Stimulated activated memory B cell treated with anti-CD40 and anti-IgM and Interleukin-4, amounts not matched to agents 10 μg/mL and 1 μg/mL and 100 μg/mL, for 72 hours (primary cell): Measurements from ENCODE around the gene PRSS38.
"Not testable (repeated sequence)": the region's sequence is repeated elsewhere in the genome, so short reads cannot be mapped to it uniquely, and the experiment has no call there.

ENCODE experiments used
- ATAC-seq: fragments of 150-1000 bp; cut with Tn5 transposase; 2 replicates; pipeline ENCODE4 v1.10.0; 2021
- H3K27ac Mint-ChIP-seq: one replicate; pipeline ENCODE4 v1.8.0; 2022; ENCODE audit warnings: mild to moderate bottlenecking, mixed read lengths
- H3K27me3 Mint-ChIP-seq: one replicate; pipeline ENCODE4 v1.8.0; 2022; ENCODE audit warnings: mixed read lengths
- H3K36me3 Mint-ChIP-seq: one replicate; pipeline ENCODE4 v1.8.0; 2022; ENCODE audit warnings: mixed read lengths
- H3K4me1 Mint-ChIP-seq: one replicate; pipeline ENCODE4 v1.8.0; 2022; ENCODE audit warnings: mixed read lengths
- H3K4me3 Mint-ChIP-seq: one replicate; pipeline ENCODE4 v1.8.0; 2022; ENCODE audit warnings: mild to moderate bottlenecking, moderate library complexity, mixed read lengths
- H3K9me3 Mint-ChIP-seq: one replicate; pipeline ENCODE4 v1.8.0; 2022; ENCODE audit warnings: mixed read lengths

Gene PRSS38

DNA sequence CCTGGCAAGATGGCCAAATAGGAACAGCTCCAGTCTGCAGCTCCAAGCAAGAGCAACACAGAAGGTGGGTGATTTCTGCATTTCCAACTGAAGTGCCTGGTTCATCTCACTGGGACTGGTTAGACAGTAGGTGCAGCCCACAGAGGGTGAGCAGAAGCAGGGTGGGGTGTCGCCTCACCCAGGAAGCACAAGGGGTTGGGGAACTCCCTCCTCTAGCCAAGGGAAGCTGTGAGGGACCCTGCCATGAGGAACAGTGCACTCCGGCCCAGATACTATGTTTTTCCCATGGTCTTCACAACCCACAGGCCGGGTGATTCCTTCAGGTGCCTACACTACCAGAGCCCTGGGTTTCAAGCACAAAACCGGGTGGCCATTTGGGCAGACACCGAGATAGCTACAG, 56.4 kb downstream of the PRSS38 start:
- H3K27me3 Mint-ChIP-seq, result peaks cover 62% of the 10 kb centered on the region
- not testable (repeated sequence) for ATAC-seq, H3K4me1 Mint-ChIP-seq, H3K27ac Mint-ChIP-seq, H3K9me3 Mint-ChIP-seq, H3K36me3 Mint-ChIP-seq, H3K4me3 Mint-ChIP-seq

DNA sequence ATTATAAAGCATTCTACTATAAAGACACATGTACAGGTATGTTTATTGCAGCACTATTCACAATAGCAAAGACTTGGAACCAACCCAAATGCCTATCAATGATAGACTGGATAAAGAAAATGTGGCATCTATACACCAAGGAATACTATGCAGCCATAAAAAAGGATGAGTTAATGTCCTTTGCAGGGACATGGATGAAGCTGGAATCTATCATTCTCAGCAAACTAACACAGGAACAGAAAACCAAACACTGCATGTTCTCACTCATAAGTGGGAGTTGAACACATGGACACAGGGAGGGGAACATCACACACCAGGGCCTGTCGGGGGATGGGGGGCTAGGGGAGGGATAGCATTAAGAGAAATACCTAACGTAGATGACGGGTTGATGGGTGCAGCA, 62.3 kb downstream of the PRSS38 start:
- not testable (repeated sequence) for H3K4me3 Mint-ChIP-seq, H3K4me1 Mint-ChIP-seq, H3K36me3 Mint-ChIP-seq, ATAC-seq, H3K27ac Mint-ChIP-seq, H3K9me3 Mint-ChIP-seq
- H3K27me3 Mint-ChIP-seq, result peaks cover 34% of the 10 kb centered on the region

DNA sequence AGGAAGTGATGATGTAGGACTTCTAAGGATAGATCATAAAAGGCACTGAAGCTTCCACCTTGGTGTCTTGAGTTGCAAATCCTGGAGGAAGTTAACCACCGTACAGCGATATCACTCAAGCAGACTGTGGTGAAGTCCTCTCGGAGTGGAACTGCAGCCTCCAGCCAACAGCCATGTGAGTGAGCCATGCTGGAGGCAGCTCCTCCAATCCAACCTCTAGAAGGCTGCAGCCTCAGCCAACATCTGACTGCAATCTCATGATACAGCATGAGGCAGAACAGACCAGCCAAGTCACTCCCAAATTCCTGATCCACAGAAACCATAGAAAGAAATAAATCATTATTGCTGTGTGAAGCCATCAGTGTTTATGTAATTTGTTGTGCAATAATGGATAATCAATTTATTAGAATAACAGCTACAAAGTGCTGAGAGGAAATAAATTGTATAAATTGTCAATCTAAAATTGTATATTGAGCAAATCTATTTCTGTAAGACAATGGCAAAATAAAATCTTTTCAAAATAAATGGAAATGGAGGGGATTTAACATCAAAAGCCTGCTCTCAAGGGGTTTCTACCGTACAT, 65.0 kb downstream of the PRSS38 start:
- Mint-ChIP-seq H3K27me3 (peaks cover 9% of the 10 kb centered on the region), H3K27ac (no peak overlapping the region), H3K4me1 (peaks cover 4% of the 10 kb centered on the region), H3K9me3 (peaks cover 3% of the 10 kb centered on the region), H3K36me3 (no peaks in the 10 kb centered on the region), H3K4me3 (no peak overlapping the region)
- ATAC-seq, result no peak

DNA sequence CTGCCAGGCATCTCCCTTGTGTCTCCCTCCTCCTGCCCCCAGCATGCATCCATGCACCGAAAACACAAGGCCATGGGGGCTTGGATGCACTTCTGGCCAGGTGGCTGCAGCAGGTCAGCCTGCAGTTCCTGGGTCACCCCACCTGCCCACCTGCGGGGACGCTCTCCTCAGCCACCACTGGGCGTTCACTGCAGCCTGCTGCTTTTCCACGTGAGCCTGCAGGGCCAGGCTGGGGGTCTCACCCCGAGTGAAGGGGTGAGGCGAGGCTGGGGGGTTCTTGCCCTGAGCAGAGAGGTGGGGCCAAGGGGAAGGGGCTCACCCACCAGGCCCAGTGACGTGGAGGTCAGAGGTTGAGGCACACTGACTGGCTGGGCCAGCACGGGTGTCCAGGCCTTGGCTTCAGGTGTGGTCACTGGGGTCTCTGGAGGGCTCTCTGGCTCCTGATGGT, 67.6 kb downstream of the PRSS38 start:
- Mint-ChIP-seq H3K27me3 (peaks cover 10% of the 10 kb centered on the region), H3K4me1 (peaks cover 9% of the 10 kb centered on the region), H3K9me3 (no peaks in the 10 kb centered on the region), H3K4me3 (no peak overlapping the region), H3K36me3 (no peaks in the 10 kb centered on the region), H3K27ac (no peak overlapping the region)
- ATAC-seq, result no peak

DNA sequence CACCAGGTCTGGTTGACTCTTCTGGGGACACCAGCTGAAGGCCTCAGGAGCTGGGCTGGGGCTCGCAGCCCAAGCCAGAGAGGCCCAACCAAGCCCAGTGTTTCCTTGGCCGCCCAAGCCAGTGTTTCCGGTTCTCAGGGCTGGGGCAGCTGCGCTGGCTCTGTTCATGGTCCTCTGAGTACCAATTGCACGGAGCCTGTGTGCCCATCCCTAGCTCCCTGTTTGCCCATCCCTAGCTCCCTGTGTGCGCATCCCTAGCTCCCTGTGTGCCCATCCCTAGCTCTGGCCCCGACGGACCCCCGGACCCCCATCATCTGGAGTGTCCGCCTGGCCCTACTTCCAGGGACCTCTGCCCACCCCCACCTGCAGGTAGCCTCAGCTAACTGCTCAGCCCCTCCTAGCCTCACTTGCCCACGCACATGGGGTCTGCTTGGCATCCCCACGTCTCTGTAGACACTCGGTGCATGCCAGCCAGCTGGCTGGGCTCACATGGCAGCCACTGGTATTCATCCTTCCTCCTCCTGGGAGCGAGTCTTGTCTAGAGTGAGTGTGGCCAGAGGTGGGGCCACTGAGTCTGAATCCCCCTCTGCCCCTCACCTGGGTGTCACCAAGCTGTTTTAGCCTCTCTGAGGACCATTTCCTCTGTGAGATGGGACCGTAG, 68.3 kb downstream of the PRSS38 start:
- Mint-ChIP-seq H3K4me1 (peaks cover 9% of the 10 kb centered on the region), H3K9me3 (no peaks in the 10 kb centered on the region), H3K27me3 (peaks cover 10% of the 10 kb centered on the region), H3K27ac (no peak overlapping the region), H3K36me3 (no peaks in the 10 kb centered on the region), H3K4me3 (no peak overlapping the region)
- no peak for ATAC-seq

DNA sequence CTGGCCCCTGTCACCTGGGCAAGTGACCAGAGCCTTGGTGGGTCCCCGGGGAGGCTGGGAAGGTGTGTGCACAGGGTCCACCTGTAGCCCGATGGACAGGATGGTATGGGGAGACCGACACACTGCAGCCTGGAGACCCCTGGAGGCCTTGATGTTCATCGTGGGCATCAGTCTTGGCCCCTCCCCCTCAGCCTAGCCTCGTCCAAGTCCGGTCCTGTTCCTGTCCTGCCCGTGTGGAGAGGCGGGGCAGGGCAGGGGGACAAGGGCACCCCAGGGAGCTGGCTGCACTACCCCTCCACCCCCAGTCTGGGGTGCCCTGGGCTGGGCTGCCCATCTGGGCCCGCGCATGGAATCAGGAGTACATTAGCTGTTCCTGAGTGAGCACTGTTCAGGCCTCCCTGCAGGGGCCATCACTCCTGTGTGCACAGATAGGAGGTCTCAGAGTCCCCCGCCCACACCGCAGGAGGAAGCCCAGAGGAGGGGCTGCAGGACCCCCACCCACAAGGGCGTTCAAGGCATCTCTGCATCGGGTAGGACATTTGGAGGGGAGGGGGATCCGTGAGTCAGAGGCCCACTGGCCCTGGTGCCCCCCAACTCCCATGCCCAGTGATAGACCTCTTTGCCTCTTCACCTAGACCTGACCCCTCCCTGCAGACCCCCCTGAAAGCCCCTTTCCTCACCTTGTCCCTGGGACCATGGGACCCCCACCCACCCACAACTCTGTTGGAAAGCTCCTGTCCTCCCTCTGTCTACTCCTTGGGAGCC, 69.1 kb downstream of the PRSS38 start:
- peaks cover 10% of the 10 kb centered on the region for H3K27me3 Mint-ChIP-seq
- ATAC-seq, result no peak

DNA sequence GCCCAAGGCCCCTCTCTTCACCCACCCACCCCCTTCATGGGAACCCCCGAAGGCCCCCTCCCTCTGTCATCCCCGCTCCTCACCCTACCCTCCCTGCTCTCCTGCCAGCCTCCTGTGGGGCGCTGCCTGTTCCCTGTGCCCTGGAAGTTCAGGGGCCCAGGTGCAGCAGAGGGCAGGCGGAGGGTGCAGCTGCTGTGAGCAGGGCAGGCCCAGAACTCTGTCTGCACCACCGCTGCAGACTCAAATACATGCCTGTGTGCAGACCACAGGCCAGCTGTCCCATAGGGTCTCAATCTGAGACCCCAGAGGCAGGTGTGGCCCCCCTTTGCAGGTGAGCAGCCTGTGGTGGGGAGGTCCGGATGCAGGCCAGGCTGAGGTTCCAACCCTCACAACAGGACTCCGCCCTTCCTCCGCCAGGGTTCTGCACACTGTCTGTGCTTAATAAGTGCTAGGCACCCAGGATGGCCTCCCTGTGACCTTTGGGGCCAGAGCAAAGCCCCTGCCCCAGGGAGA, 69.7 kb downstream of the PRSS38 start:
- Mint-ChIP-seq H3K4me1 (peaks cover 9% of the 10 kb centered on the region), H3K27me3 (peaks cover 10% of the 10 kb centered on the region), H3K36me3 (no peaks in the 10 kb centered on the region), H3K27ac (no peak overlapping the region), H3K9me3 (no peaks in the 10 kb centered on the region), H3K4me3 (no peak overlapping the region)
- ATAC-seq, result no peak

More for the DNA sequence above, 69.1 kb downstream of the PRSS38 start:
- Mint-ChIP-seq H3K27ac (no peak overlapping the region), H3K4me1 (peaks cover 9% of the 10 kb centered on the region), H3K9me3 (no peaks in the 10 kb centered on the region), H3K4me3 (no peak overlapping the region), H3K36me3 (no peaks in the 10 kb centered on the region)

DNA sequence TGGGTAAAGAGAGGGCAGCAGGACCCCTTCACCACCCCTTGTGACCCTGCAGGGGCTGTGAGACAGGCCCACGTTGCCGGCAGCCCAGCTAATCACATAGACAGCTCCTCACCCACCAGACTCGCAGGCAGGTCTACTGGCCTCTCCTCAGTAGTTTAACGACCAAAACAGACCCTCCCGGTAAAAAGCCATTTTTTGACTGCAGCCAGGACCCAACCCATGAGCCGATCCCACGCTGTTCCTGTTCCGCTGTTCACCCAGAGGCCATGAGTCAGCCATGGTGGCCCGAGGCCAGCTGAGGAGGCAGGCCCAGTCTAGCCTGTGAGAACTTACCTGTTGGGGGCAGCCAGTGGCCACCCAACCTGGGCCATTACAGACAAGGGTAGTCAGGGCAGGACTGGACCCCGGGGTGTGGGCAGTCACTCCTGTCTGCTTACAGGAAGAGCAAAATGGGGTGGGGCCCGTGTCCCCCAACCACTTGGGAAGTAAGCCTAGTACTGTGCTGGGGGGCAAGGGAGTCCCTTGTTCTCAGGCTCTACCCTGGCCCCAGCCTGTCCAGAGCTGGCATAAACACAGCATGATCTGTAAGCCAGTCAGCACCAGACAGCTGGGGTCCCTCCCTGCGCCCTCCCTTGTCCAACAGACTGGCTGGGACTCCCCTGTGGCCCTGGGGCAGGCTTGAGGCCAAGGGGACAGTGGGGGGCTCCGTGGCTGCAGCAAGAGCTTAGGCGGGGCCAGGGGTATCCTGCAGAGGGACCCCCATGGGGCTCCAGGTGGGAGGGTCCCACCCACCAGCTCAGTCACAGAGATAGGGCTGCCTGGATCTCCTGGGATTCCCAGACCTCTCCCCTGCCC, 70.4 kb downstream of the PRSS38 start:
- Mint-ChIP-seq H3K27ac (no peak overlapping the region), H3K4me1 (peaks cover 9% of the 10 kb centered on the region), H3K36me3 (no peaks in the 10 kb centered on the region), H3K4me3 (no peak overlapping the region), H3K9me3 (no peaks in the 10 kb centered on the region), H3K27me3 (peaks cover 10% of the 10 kb centered on the region)
- ATAC-seq, result no peak

DNA sequence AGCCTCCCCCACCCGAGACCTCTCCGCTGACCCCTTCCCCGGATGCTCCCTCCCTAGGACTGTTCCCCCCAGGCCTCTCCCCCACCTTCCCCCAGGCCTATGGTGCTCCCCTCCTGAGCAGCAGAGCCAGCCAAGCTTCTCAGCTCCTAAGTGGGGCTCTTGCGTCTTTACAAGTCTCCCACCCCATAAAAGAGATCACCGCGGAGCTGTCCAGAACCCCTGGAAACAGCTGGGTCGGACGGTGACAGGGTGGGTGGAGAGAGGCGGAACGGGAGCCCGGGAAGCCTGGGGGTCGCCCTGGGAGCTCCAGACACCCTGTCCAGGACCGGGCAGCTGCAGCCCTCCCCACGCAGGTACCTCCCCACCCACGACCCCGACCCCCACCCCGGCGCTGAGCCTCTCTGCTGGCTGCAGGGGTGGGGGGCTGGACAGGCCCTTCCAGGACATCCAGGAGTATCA, 71.1 kb downstream of the PRSS38 start:
- no peaks in the 10 kb centered on the region for H3K9me3 Mint-ChIP-seq
- H3K4me1 Mint-ChIP-seq, result peaks cover 9% of the 10 kb centered on the region
- ATAC-seq, result no peak
- no peaks in the 10 kb centered on the region for H3K36me3 Mint-ChIP-seq
- H3K4me3 Mint-ChIP-seq, result no peak overlapping the region
- peaks cover 10% of the 10 kb centered on the region for H3K27me3 Mint-ChIP-seq
- H3K27ac Mint-ChIP-seq, result no peak overlapping the region

DNA sequence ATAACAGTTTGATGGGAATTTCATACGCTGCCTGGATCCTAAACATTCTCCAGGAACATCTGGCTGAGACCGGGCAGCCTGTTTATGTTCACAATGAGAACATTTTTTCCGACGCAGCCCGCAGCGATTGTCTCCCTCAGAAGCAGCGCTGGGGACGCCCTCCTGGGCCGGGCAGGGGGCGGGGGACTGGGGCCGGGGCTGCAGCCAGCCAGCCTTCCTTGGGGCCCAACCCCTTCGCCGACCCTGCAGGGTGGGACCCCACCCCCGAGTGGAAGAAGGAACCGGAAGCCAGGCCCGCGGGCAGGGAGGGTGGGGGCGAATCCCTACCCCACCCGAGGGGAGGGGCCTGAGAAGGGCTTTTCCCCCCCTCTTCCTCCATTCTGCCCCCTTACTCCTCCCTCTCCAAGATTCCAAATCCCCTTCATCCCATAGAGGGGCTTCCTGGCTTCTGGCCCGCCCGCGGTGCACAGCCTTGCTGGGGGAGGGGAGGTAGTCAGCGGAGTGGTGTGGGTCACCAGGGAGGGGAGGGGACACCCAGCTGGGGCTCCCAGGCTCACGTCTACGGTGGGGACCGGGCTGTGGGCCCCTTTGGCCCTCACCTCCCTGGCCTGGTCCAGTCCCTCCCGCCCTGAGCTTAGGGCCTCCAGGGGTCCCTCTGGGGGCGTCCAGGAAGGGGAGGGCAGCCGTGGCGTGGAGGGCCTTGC, 71.7 kb downstream of the PRSS38 start:
- no peak overlapping the region for H3K27ac Mint-ChIP-seq
- H3K27me3 Mint-ChIP-seq, result peaks cover 10% of the 10 kb centered on the region
- H3K4me1 Mint-ChIP-seq, result peaks cover 9% of the 10 kb centered on the region
- no peaks in the 10 kb centered on the region for H3K9me3 Mint-ChIP-seq
- peak; percentile 9 for ATAC-seq
- H3K4me3 Mint-ChIP-seq, result peak overlapping the region; percentile 77
- no peaks in the 10 kb centered on the region for H3K36me3 Mint-ChIP-seq

DNA sequence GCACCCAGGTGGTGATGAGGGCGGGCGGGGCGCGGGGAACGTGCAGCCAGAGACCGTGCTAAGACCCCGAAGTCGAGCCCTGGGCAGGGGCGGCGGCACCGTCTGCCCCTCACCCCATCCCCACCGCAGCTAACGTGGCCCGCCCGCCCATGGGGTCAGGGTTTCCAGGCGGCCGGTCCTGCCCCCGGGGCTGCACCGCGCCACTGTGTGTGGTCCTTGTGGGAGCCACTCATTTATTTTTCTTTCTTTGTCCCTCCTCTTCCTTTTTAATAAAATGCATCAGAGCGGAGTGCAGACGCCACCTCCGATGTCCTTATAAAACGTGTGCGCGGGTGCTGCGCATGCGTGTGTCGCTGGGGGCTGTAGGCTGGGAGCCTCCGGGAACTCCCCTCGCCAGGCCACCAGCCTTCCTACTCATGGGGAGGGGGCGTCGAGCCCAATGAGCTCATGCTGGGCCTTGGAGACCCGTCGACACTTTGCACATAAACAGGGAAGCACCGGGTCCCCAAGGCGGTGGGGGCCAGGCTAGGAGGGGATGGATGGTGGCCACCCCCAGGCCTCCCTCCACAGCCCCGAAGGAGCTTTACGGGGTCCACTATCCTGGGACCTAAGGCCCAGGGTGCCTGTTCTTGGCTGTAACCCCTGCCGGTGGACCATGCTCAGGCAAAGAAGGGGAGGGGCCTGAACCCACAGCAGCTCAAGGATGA, 72.4 kb downstream of the PRSS38 start:
- Mint-ChIP-seq H3K4me3 (peak overlapping the region; percentile 77), H3K4me1 (peaks cover 9% of the 10 kb centered on the region), H3K27me3 (peaks cover 10% of the 10 kb centered on the region), H3K9me3 (no peaks in the 10 kb centered on the region), H3K36me3 (no peaks in the 10 kb centered on the region), H3K27ac (no peak overlapping the region)
- ATAC-seq, result peak; percentile 28

DNA sequence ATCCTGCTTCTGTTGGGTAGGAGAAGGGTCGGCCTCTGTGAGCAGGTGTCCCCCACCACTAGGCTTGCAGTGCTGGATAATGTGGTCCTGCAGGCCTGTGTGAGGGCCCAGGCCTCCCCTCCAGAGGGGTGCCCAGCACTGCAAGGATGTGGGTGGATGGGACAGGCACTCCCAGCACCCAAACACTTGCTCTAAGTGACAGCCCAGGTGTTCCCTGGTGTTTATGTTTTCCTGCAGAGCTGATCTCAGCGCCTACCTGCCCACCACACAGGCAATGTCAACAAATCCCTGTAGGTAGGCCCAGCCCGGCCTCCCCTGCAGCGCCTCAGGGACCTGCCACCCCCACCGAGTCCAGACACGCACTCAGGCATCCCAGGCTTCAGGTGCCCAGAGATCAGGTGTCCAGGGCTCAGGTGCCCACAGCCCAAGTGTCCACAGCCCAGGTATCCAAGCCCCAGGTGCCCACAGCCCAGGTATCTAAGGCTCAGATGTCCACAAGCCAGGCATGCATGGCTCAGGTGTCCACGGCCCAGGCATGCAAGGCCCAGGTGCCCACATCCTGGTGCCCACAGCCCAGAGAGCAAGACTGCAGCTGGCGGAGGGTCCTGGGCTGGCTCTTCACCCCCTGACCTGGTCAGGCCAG, 73.0 kb downstream of the PRSS38 start:
- no peaks in the 10 kb centered on the region for H3K36me3 Mint-ChIP-seq
- no peak for ATAC-seq
- no peak overlapping the region for H3K4me3 Mint-ChIP-seq
- H3K4me1 Mint-ChIP-seq, result peaks cover 9% of the 10 kb centered on the region
- H3K9me3 Mint-ChIP-seq, result no peaks in the 10 kb centered on the region
- H3K27ac Mint-ChIP-seq, result no peak overlapping the region
- H3K27me3 Mint-ChIP-seq, result peaks cover 10% of the 10 kb centered on the region

DNA sequence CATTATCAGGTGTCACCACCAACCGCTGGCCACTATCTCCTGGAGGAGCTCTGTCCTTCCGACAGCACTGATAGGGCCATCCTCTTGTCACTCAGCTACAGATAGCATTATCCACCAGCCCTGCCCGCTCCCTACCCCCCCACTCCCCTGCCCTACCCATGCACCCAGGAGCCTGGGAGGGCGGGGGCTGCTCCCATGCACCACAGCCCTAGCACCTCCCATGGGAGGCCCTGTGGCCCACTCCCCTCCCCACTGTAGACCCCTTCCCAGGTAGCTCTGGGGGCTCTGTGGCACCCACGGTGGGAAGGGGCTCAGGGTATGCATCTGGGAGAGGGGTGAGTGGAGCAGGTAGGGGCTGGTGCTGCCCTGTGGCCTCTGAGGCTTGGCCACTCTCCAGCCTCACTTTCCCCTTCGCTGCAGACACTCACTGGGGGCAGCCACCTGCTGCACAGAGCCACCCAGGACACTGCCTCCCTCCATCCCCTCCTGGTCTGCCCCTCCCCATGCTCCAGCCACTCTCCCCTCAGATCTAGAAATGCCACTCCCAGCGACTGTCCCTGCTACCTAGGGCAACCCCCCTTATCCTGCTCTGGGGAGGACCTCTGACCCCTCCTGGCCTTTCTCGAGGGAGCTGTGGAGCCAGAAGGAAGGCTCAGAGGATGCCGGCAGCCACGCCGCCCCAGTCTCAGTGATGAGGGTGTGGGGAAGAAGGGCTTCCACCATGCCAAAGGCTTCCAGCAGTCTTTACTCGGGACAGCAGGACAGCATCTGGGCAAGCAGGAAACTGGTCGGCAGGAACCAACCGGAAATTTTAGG, 73.8 kb downstream of the PRSS38 start:
- H3K27ac Mint-ChIP-seq, result no peak overlapping the region
- H3K9me3 Mint-ChIP-seq, result no peaks in the 10 kb centered on the region
- peaks cover 10% of the 10 kb centered on the region for H3K27me3 Mint-ChIP-seq
- no peak overlapping the region for H3K4me3 Mint-ChIP-seq
- no peaks in the 10 kb centered on the region for H3K36me3 Mint-ChIP-seq
- peaks cover 9% of the 10 kb centered on the region for H3K4me1 Mint-ChIP-seq
- ATAC-seq, result no peak
